ENCODE measurements around the gene SLC4A8. TPM values are rescaled to one million over a fixed set of nuclear protein-coding genes. Genes with fewer than 3 reads are reported as not detected.

Gene SLC4A8
- total and polyA plus RNA-seq, 9 of the 15 experiments (the other 6 are each of a cell fraction or from before 2014, with no cell fraction given): 0.04 to 1.5 (median 0.12) TPM; not detected in 2

- TF ChIP-seq ZFP91 (CRISPR knock-in tag; IDR thresholded peaks at IDR 0.05) (no peak), PRMT5 (CRISPR knock-in tag; IDR thresholded peaks at IDR 0.05) (no peak), ZZZ3 (IDR thresholded peaks at IDR 0.05) (no peak), SRF (CRISPR knock-in tag; IDR thresholded peaks at IDR 0.05) (no peak), U2AF2 (optimal IDR thresholded peaks at IDR 0.05; ENCODE audit: low read depth, low read length) (no peak), NR0B1 (IDR thresholded peaks at IDR 0.05; ENCODE audit: partially characterized antibody) (no peak), ZNF76 (CRISPR knock-in tag; IDR thresholded peaks at IDR 0.05; ENCODE audit: borderline replicate concordance) (no peak)
Measured at GRCh38 chr12:51528852-51529650, 104.4 kb downstream of the SLC4A8 start (continued).

All from K562 (cell line).